Measurements from ENCODE around the gene B3GALT4.

The B3GALT4 gene

GRCh38 chr6:33317669-33318425 is 40.9 kb downstream of the B3GALT4 start, which contains the start of gene ZBTB22:
TSS of gene ZBTB22 (minus strand) at chr6:33317744. CDS start at chr6:33316916, 828 bp downstream.
- TF ChIP-seq, protein P1, sequence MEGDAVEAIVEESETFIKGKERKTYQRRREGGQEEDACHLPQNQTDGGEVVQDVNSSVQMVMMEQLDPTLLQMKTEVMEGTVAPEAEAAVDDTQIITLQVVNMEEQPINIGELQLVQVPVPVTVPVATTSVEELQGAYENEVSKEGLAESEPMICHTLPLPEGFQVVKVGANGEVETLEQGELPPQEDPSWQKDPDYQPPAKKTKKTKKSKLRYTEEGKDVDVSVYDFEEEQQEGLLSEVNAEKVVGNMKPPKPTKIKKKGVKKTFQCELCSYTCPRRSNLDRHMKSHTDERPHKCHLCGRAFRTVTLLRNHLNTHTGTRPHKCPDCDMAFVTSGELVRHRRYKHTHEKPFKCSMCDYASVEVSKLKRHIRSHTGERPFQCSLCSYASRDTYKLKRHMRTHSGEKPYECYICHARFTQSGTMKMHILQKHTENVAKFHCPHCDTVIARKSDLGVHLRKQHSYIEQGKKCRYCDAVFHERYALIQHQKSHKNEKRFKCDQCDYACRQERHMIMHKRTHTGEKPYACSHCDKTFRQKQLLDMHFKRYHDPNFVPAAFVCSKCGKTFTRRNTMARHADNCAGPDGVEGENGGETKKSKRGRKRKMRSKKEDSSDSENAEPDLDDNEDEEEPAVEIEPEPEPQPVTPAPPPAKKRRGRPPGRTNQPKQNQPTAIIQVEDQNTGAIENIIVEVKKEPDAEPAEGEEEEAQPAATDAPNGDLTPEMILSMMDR (IDR thresholded peaks at IDR 0.05; ENCODE audit: insufficient read depth, low read length, poor library complexity, severe bottlenecking) = no peak
- TF ChIP-seq EZH2phosphoT487 (conservative IDR thresholded peaks at IDR 0.05; ENCODE audit: low read length) = no peak
- Histone ChIP-seq H3K27ac (ENCODE audit: low read depth, low read length) (peak within 1 kb of the TSS; percentile 77), H3K4me2 (ENCODE audit: low read depth, low read length, poor library complexity, severe bottlenecking) (peak within 1 kb of the TSS; percentile 55), H2AFZ (ENCODE audit: low read depth, low read length, severe bottlenecking) (peak within 1 kb of the TSS; percentile 1), H3K9ac (ENCODE audit: low read length) (peak within 1 kb of the TSS; percentile 45), H4K20me1 (ENCODE audit: low read depth, low read length) (no peaks in the 10 kb centered on the region; the same call in 1 of the 2 replicates), H3F3A (ENCODE audit: insufficient read depth) (peaks cover 57% of the 10 kb centered on the region), H3K27me3 (ENCODE audit: low read length) (no peaks in the 10 kb centered on the region), H3K9me3 (ENCODE audit: insufficient read depth, low read length) (no peaks in the 10 kb centered on the region), H3K9me2 (replicated peaks; ENCODE audit: insufficient read depth, low read length) (no peaks in the 10 kb centered on the region), H3K4me3 (ENCODE audit: insufficient read depth, low read length, poor library complexity, severe bottlenecking) (peak within 1 kb of the TSS; percentile 66), H3K79me2 (ENCODE audit: insufficient read depth, low read length) (peaks cover 40% of the 10 kb centered on the region), H3K36me3 (ENCODE audit: low read length) (peaks cover 21% of the 10 kb centered on the region)

GRCh38 chr6:33318426-33319073 is 41.6 kb downstream of the B3GALT4 start:
- Histone ChIP-seq H3K9me3 (ENCODE audit: insufficient read depth, low read length) (no peaks in the 10 kb centered on the region), H3K9ac (ENCODE audit: low read length) (peak overlapping the region; percentile 45), H3K79me2 (ENCODE audit: insufficient read depth, low read length) (peaks cover 34% of the 10 kb centered on the region), H3K4me2 (ENCODE audit: low read depth, low read length, poor library complexity, severe bottlenecking) (peak overlapping the region; percentile 55), H3K27me3 (ENCODE audit: low read length) (no peaks in the 10 kb centered on the region), H3K4me3 (ENCODE audit: insufficient read depth, low read length, poor library complexity, severe bottlenecking) (peak overlapping the region; percentile 66), H3K36me3 (ENCODE audit: low read length) (peaks cover 21% of the 10 kb centered on the region), H4K20me1 (ENCODE audit: low read depth, low read length) (no peaks in the 10 kb centered on the region; the same call in 1 of the 2 replicates), H3F3A (ENCODE audit: insufficient read depth) (peaks cover 54% of the 10 kb centered on the region), H3K27ac (ENCODE audit: low read depth, low read length) (peak overlapping the region; percentile 77), H2AFZ (ENCODE audit: low read depth, low read length, severe bottlenecking) (no peak overlapping the region), H3K9me2 (replicated peaks; ENCODE audit: insufficient read depth, low read length) (no peaks in the 10 kb centered on the region)
- TF ChIP-seq EZH2phosphoT487 (conservative IDR thresholded peaks at IDR 0.05; ENCODE audit: low read length) = no peak
- TF ChIP-seq, protein P1 (IDR thresholded peaks at IDR 0.05; ENCODE audit: insufficient read depth, low read length, poor library complexity, severe bottlenecking) = no peak

DNA sequence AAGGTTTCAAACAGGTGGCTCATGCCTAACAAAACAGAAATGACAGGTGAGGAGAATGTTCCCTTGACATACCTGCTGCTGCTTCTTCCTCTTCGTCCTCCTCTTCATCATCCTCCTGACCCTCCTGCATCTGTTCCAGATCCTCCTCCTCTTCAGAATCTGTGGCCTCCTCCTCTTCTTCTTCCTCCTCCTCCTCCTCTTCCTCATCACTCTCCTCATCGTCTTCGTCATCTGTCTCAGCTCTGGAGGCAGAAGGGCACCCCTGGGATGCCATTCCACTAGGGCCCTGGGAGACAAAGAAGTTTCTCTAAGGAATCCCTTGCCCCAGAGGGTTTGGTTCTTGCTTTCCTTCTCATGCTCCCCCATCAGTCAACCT is 43.0 kb downstream of the B3GALT4 start:
- Histone ChIP-seq H2AFZ (ENCODE audit: low read depth, low read length, severe bottlenecking) (no peak overlapping the region), H3K4me2 (ENCODE audit: low read depth, low read length, poor library complexity, severe bottlenecking) (peak overlapping the region; percentile 55), H3K9me2 (replicated peaks; ENCODE audit: insufficient read depth, low read length) (no peaks in the 10 kb centered on the region), H4K20me1 (ENCODE audit: low read depth, low read length) (no peaks in the 10 kb centered on the region; the same call in 1 of the 2 replicates), H3K4me3 (ENCODE audit: insufficient read depth, low read length, poor library complexity, severe bottlenecking) (no peak overlapping the region), H3F3A (ENCODE audit: insufficient read depth) (peaks cover 50% of the 10 kb centered on the region), H3K79me2 (ENCODE audit: insufficient read depth, low read length) (peaks cover 34% of the 10 kb centered on the region), H3K36me3 (ENCODE audit: low read length) (peaks cover 21% of the 10 kb centered on the region), H3K9ac (ENCODE audit: low read length) (peak overlapping the region; percentile 45; the same call in 1 of the 2 replicates), H3K27me3 (ENCODE audit: low read length) (no peaks in the 10 kb centered on the region), H3K27ac (ENCODE audit: low read depth, low read length) (peak overlapping the region; percentile 77; the same call in 1 of the 2 replicates), H3K9me3 (ENCODE audit: insufficient read depth, low read length) (no peaks in the 10 kb centered on the region)
- TF ChIP-seq, protein P1 (IDR thresholded peaks at IDR 0.05; ENCODE audit: insufficient read depth, low read length, poor library complexity, severe bottlenecking) = no peak
- no peak for TF ChIP-seq EZH2phosphoT487 (conservative IDR thresholded peaks at IDR 0.05; ENCODE audit: low read length)
